ENCODE data around the gene CCDC27. TPM values are rescaled to one million over a fixed set of nuclear protein-coding genes. Genes with fewer than 3 reads are reported as not detected.

Gene CCDC27
- total and polyA plus RNA-seq, 2 of the 8 experiments (the other 6 are each of a cell fraction or from before 2014, with no cell fraction given) = 0.15 TPM; not detected in 1

DNA sequence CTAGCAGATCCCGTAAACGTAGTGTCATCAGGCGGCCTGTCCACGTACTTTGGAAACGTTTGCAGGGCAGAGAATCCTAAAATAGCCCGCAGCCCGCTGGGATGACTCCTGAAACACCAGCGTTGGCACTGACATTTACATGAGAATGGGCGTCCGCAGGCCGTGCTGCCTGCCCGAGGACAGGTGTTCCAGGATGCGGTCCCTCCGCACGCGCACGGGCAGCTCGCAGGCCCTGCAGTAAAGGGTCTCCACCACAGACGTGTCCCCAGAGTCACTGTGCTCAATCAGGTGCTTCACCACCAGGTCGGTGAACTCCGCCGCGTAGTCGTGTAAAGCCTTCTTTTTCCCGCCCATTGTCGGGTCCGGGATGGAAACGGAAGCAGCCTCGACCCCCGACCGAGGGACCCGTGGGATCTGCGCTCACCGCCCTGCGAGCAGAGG, 5.8 kb upstream of the CCDC27 start (continued):
- no peak for TF ChIP-seq ATF3 (IDR thresholded peaks at IDR 0.05; ENCODE audit: insufficient read depth, low read depth, low read length)
- no peak for TF ChIP-seq BACH1 (IDR thresholded peaks at IDR 0.05; ENCODE audit: low read length)
- peak; percentile 59 for TF ChIP-seq ASH2L (IDR thresholded peaks at IDR 0.05; ENCODE audit: low read length)
- no peak for TF ChIP-seq SUZ12 (IDR thresholded peaks at IDR 0.05; ENCODE audit: low read length)
- TF ChIP-seq RBBP5 (IDR thresholded peaks at IDR 0.05; ENCODE audit: borderline replicate concordance, low read depth, low read length) = no peak
- peak; percentile 91 for TF ChIP-seq E2F6 (IDR thresholded peaks at IDR 0.05)
- peak; percentile 76 for TF ChIP-seq MAX (IDR thresholded peaks at IDR 0.05)
- TF ChIP-seq CREB1 (IDR thresholded peaks at IDR 0.05) = no peak
- TF ChIP-seq SIN3A (conservative IDR thresholded peaks at IDR 0.05 in 1 of 2, IDR thresholded peaks at IDR 0.05 in 1 of 2; ENCODE audit: low read depth in 1 of 2, low read length in 2 of 2) = 0 out of 4 replicates have a peak, but pooled peaks have one; percentile 57 to 58
- TF ChIP-seq TAF7 (optimal IDR thresholded peaks at IDR 0.05; ENCODE audit: borderline replicate concordance, low read depth, low read length) = no peak
- peak; percentile 54 for TF ChIP-seq POLR2AphosphoS5 (IDR thresholded peaks at IDR 0.05; ENCODE audit: low read depth, low read length)
- no peak for TF ChIP-seq KDM5A (IDR thresholded peaks at IDR 0.05; ENCODE audit: low read length)
- no peak for TF ChIP-seq POU5F1 (IDR thresholded peaks at IDR 0.05; ENCODE audit: low read depth, low read length)
- TF ChIP-seq CHD1 (IDR thresholded peaks at IDR 0.05; ENCODE audit: low read depth, low read length) = no peak
- TF ChIP-seq HDAC2 (IDR thresholded peaks at IDR 0.05; ENCODE audit: borderline replicate concordance in 1 of 2, low read depth in 2 of 2, low read length in 2 of 2) = no peak
- peak in 1 of 2 experiments; percentile 28; a peak in 1 of 3 replicates for TF ChIP-seq POLR2A (IDR thresholded peaks at IDR 0.05; ENCODE audit: control extremely low read depth in 1 of 2, low read depth in 2 of 2, low read length in 2 of 2)
- TF ChIP-seq BCL11A (IDR thresholded peaks at IDR 0.05; ENCODE audit: low read depth in 2 of 2, low read length in 2 of 2) = no peak
- no peak for TF ChIP-seq USF2 (IDR thresholded peaks at IDR 0.05; ENCODE audit: low read length)
- TF ChIP-seq CEBPB (IDR thresholded peaks at IDR 0.05; ENCODE audit: low read depth, low read length) = no peak
- no peak for TF ChIP-seq TEAD4 (IDR thresholded peaks at IDR 0.05; ENCODE audit: low read depth, low read length)
- TF ChIP-seq SIRT6 (IDR thresholded peaks at IDR 0.05; ENCODE audit: low read length) = no peak
- TF ChIP-seq RNF2 (IDR thresholded peaks at IDR 0.05; ENCODE audit: borderline replicate concordance, low read depth, low read length, missing control alignments, poor library complexity, severe bottlenecking) = no peak
- TF ChIP-seq ZNF274 (IDR thresholded peaks at IDR 0.05; ENCODE audit: borderline replicate concordance, extremely low read depth, low read length) = no peak

All from H1 (cell line).